Stimulated activated naive B cell treated with anti-CD40 and anti-IgM and Interleukin-4, amounts not matched to agents 10 μg/mL and 1 μg/mL and 100 μg/mL, for 72 hours (primary cell): ENCODE results near the gene FAM193A.

Experiments used
- ATAC-seq, 2 donors: fragments of 150-1000 bp; cut with Tn5 transposase; replicated peaks; 2 replicates each; pipeline ENCODE4 v1.10.0; 2021; ENCODE audit warnings: moderate library complexity in 1 of 2
- DNase-seq: peaks from one replicate; pipeline ENCODE4 v3.0.0; 2021
- H3K27ac Mint-ChIP-seq: one replicate; pipeline ENCODE4 v1.8.0; 2022; ENCODE audit warnings: mild to moderate bottlenecking, mixed read lengths
- H3K27me3 Mint-ChIP-seq, 2 donors: one replicate each; pipeline ENCODE4 v1.8.0; 2022; ENCODE audit warnings: mixed read lengths in 2 of 2
- H3K36me3 Mint-ChIP-seq, 2 donors: one replicate each; pipeline ENCODE4 v1.8.0; 2022; ENCODE audit warnings: mixed read lengths in 2 of 2, mild to moderate bottlenecking in 1 of 2
- H3K4me1 Mint-ChIP-seq, 2 donors: one replicate each; pipeline ENCODE4 v1.8.0; 2022; ENCODE audit warnings: mixed read lengths in 2 of 2, mild to moderate bottlenecking in 1 of 2
- H3K4me3 Mint-ChIP-seq, 2 donors: one replicate each; pipeline ENCODE4 v1.8.0; 2022; ENCODE audit warnings: mild to moderate bottlenecking in 2 of 2, mixed read lengths in 2 of 2, moderate library complexity in 1 of 2
- H3K9me3 Mint-ChIP-seq, 2 donors: one replicate each; pipeline ENCODE4 v1.8.0; 2022; ENCODE audit warnings: mixed read lengths in 2 of 2, mild to moderate bottlenecking in 1 of 2

The FAM193A gene

GRCh38 chr4:2695346-2696060 lies 159.1 kb downstream of the FAM193A start:
- peaks cover 80 to 81% of the 10 kb centered on the region in 2 donors for H3K36me3 Mint-ChIP-seq
- no peak for ATAC-seq
- no peaks in the 10 kb centered on the region for H3K27me3 Mint-ChIP-seq
- peak overlapping the region in 1 of 2 donors; percentile 40 for H3K4me3 Mint-ChIP-seq
- no peak for DNase-seq
- H3K27ac Mint-ChIP-seq, result peak overlapping the region; percentile 44
- peaks cover 6 to 10% of the 10 kb centered on the region in 2 donors for H3K9me3 Mint-ChIP-seq
- peaks cover 54 to 93% of the 10 kb centered on the region in 2 donors for H3K4me1 Mint-ChIP-seq

DNA sequence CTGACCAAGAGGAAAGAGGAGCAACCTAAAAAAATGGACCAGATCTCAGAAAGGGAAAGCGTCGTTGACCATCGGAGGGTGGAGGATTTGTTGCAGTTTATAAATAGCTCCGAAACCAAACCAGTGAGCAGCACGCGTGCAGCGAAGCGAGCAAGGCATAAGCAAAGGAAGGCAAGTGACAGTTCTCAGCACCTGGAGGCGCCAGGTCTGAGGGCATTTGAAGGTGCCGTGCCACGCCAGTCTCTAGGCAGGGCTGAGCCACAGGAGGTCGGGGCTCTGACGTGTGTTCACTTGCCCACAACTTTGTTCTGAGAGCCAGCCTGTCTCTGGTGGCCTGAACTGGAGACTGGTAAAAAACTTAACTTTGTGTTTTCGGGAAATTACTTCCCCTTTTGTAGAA lies 160.0 kb downstream of the FAM193A start:
- Mint-ChIP-seq H3K27ac (peak overlapping the region; percentile 97), H3K4me1 (peaks cover 47 to 91% of the 10 kb centered on the region in 2 donors), H3K4me3 (peak overlapping the region; percentile 42 to 43), H3K9me3 (peaks cover 6 to 8% of the 10 kb centered on the region in 2 donors), H3K36me3 (peaks cover 81 to 82% of the 10 kb centered on the region in 2 donors), H3K27me3 (no peaks in the 10 kb centered on the region)
- DNase-seq (peak; percentile 89), ATAC-seq (peak; percentile 96 to 97)

DNA sequence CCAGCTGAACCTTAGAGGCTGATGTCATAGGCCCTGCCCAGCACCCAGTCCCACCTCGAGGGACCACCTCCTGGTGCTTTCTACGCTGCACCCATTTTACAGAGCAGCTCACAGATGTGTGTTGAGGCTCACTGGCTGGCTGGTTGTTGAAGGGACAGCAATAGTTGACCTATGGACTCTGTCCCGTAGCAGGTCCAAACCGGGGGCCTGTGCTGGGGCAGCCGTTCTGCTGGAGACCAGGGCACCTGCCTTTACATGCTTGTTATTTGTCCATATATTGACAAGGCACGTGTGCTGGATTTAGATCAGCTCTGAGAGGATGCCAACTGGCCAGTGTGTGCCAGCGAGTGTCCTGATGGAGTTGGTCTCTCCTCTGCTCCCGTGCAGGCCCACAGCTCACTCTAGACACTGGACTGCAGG lies 161.6 kb downstream of the FAM193A start:
- no peak for ATAC-seq
- H3K27ac Mint-ChIP-seq, result no peak overlapping the region
- no peak for DNase-seq
- H3K4me3 Mint-ChIP-seq, result no peak overlapping the region
- H3K27me3 Mint-ChIP-seq, result no peaks in the 10 kb centered on the region
- peaks cover 46 to 91% of the 10 kb centered on the region in 2 donors for H3K4me1 Mint-ChIP-seq
- peaks cover 0 to 3% of the 10 kb centered on the region in 2 donors for H3K9me3 Mint-ChIP-seq
- peaks cover 80 to 83% of the 10 kb centered on the region in 2 donors for H3K36me3 Mint-ChIP-seq

GRCh38 chr4:2698504-2698903 lies 162.1 kb downstream of the FAM193A start:
- Mint-ChIP-seq H3K4me3 (no peak overlapping the region), H3K4me1 (peaks cover 46 to 89% of the 10 kb centered on the region in 2 donors), H3K9me3 (peaks cover 0 to 3% of the 10 kb centered on the region in 2 donors), H3K27ac (peak overlapping the region; percentile 56), H3K27me3 (no peaks in the 10 kb centered on the region), H3K36me3 (peaks cover 77 to 81% of the 10 kb centered on the region in 2 donors)
- DNase-seq (no peak), ATAC-seq (no peak)

- Mint-ChIP-seq H3K4me1 (peaks cover 41 to 83% of the 10 kb centered on the region in 2 donors), H3K27ac (peak overlapping the region; percentile 56), H3K36me3 (peaks cover 71 to 75% of the 10 kb centered on the region in 2 donors), H3K9me3 (no peaks in the 10 kb centered on the region), H3K27me3 (no peaks in the 10 kb centered on the region), H3K4me3 (no peak overlapping the region)
- no peak for DNase-seq
- ATAC-seq, result no peak
These were observed 162.6 kb downstream of the FAM193A start for GRCh38 chr4:2698951-2699505.

- peak overlapping the region; percentile 88 for H3K27ac Mint-ChIP-seq
- H3K9me3 Mint-ChIP-seq, result no peaks in the 10 kb centered on the region
- H3K4me3 Mint-ChIP-seq, result no peak overlapping the region
- no peaks in the 10 kb centered on the region for H3K27me3 Mint-ChIP-seq
- no peak for ATAC-seq
- no peak for DNase-seq
- peaks cover 68 to 70% of the 10 kb centered on the region in 2 donors for H3K36me3 Mint-ChIP-seq
- H3K4me1 Mint-ChIP-seq, result peaks cover 39 to 78% of the 10 kb centered on the region in 2 donors
These were observed 163.1 kb downstream of the FAM193A start for GRCh38 chr4:2699534-2699933.

GRCh38 chr4:2700031-2700430 lies 163.6 kb downstream of the FAM193A start:
- Mint-ChIP-seq H3K27me3 (no peaks in the 10 kb centered on the region), H3K27ac (peak overlapping the region; percentile 7), H3K4me1 (peaks cover 35 to 73% of the 10 kb centered on the region in 2 donors), H3K9me3 (no peaks in the 10 kb centered on the region), H3K36me3 (peaks cover 63 to 67% of the 10 kb centered on the region in 2 donors), H3K4me3 (no peak overlapping the region)
- ATAC-seq, result no peak
- DNase-seq, result no peak

DNA sequence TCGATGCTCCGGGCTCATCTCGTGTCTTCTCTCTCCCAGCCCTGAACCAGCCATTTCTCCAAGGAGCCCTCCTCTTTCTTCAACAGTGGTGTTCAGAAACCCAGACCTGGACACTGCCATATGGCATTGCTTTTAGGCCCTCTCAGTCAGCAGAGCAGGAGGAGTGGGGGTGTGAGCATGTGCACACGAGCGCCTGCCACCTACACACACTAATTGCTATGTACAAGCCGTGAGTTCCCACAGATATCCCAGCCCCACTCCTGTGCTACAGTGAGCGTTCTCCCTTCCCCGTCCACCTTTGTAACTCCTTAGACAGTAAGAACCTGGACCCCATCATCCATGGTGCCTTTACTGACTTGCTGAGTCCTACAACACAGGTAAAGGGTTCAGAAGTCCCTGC lies 165.9 kb downstream of the FAM193A start:
- no peak for ATAC-seq

GRCh38 chr4:2702770-2703169 lies 166.3 kb downstream of the FAM193A start:
- no peaks in the 10 kb centered on the region for H3K27me3 Mint-ChIP-seq
- no peak overlapping the region for H3K4me3 Mint-ChIP-seq
- H3K9me3 Mint-ChIP-seq, result no peaks in the 10 kb centered on the region
- DNase-seq (no peak), ATAC-seq (no peak)
- peaks cover 51 to 59% of the 10 kb centered on the region in 2 donors for H3K36me3 Mint-ChIP-seq
- H3K4me1 Mint-ChIP-seq, result peaks cover 18 to 46% of the 10 kb centered on the region in 2 donors
- no peak overlapping the region for H3K27ac Mint-ChIP-seq

More for the DNA sequence above, 165.9 kb downstream of the FAM193A start:
- H3K27ac Mint-ChIP-seq, result peak overlapping the region; percentile 60
- H3K4me1 Mint-ChIP-seq, result peaks cover 21 to 50% of the 10 kb centered on the region in 2 donors
- H3K4me3 Mint-ChIP-seq, result no peak overlapping the region
- peaks cover 54 to 62% of the 10 kb centered on the region in 2 donors for H3K36me3 Mint-ChIP-seq
- H3K27me3 Mint-ChIP-seq, result no peaks in the 10 kb centered on the region
- H3K9me3 Mint-ChIP-seq, result no peaks in the 10 kb centered on the region
- no peak for DNase-seq

DNA sequence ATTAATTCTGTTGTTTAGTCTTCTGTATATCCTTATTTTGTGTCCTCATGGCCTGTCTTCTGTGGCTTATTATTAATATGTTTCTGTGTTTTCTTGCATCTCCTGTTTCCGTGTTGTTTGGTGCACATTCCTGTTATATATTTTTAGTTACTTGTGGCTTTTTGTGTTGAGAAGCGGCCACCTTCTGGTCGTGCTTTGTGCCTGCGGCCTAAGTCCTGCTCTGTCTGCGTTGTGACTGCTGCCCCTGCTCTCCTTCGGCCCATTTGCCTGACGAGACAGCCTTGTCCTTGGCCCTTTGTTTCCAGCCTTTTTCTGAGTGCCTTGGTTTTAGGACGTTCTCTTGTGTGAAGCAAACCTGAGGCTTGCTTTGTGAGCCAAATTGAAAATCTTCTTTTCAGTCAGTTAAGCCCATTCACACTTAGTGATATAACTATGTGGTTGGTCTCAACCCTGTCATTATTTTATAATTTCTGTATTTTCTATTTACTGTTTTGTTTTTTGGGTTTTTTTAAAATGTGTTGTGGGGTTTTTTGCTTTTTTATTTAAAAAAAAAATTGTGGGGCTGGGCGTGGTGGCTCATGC lies 175.9 kb downstream of the FAM193A start:
- DNase-seq, result no peak
- peak overlapping the region; percentile 89 for H3K27ac Mint-ChIP-seq
- no peaks in the 10 kb centered on the region for H3K27me3 Mint-ChIP-seq
- H3K9me3 Mint-ChIP-seq, result no peaks in the 10 kb centered on the region
- H3K4me3 Mint-ChIP-seq, result no peak overlapping the region
- no peak for ATAC-seq
- peaks cover 32 to 41% of the 10 kb centered on the region in 2 donors for H3K36me3 Mint-ChIP-seq
- peaks cover 19 to 31% of the 10 kb centered on the region in 2 donors for H3K4me1 Mint-ChIP-seq

GRCh38 chr4:2713337-2713736 lies 176.9 kb downstream of the FAM193A start:
- Mint-ChIP-seq H3K4me3 (no peak overlapping the region), H3K9me3 (no peaks in the 10 kb centered on the region), H3K36me3 (peaks cover 33 to 43% of the 10 kb centered on the region in 2 donors), H3K27ac (no peak overlapping the region), H3K4me1 (peaks cover 19 to 31% of the 10 kb centered on the region in 2 donors), H3K27me3 (no peaks in the 10 kb centered on the region)
- no peak for ATAC-seq
- no peak for DNase-seq

DNA sequence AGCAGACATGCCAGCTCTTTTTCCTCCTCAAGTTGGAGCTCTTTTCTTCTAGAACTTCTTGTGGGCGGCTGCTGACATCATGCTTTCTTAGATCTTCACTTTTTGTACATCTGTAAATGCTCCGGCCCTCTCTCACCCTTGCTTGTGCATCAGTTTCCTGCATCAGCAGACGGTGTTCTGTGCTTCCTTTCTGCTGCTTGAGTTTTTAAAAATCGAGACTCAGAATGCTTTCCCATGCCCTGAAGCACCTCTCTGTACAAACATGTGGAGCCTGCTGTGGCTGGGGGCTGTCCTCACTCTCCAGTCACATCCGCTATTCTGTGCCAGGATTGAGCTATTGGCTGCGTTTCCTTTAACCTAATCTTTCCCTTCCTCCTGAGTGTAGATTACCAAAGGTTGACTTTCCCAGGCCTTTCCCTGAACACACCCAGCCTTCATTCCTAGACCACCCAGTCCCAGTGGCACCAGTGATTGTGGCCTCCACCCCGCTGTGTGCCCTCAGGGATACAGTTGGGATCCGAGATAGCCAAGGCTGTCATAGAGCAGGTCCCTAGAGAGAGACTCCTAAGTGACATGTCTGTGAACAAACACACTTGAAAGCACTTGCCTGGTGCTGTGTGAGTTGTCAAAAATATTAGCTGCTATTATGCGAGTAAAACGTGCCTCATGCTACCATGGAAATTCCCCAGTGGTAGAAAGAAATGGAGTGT lies 177.8 kb downstream of the FAM193A start:
- Mint-ChIP-seq H3K27me3 (no peaks in the 10 kb centered on the region), H3K4me1 (peaks cover 19 to 31% of the 10 kb centered on the region in 2 donors), H3K27ac (no peak overlapping the region), H3K36me3 (peaks cover 36 to 48% of the 10 kb centered on the region in 2 donors), H3K4me3 (no peak overlapping the region), H3K9me3 (no peaks in the 10 kb centered on the region)
- ATAC-seq, result peak; percentile 19 to 45
- DNase-seq, result no peak

DNA sequence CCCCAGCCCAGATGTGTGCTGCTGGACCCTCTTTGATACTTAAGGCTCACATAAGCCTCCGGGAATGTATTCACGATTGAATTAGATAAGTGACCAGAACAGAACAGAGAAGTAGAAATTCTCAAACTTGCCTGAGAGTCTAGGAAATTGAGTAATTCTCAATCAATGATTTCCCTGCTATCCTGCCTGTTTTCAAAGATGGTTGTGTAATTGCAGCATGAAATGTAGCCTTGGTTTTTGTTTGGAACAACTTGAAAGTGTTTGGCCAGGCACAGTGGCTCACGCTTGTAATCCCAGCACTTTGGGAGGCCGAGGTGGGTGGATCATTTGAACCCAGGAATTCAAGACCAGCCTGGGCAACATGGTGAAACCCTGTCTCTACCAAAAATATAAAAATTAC lies 178.5 kb downstream of the FAM193A start:
- Mint-ChIP-seq H3K4me1 (peaks cover 19 to 31% of the 10 kb centered on the region in 2 donors), H3K27ac (no peak overlapping the region), H3K4me3 (no peak overlapping the region), H3K36me3 (peaks cover 38 to 49% of the 10 kb centered on the region in 2 donors), H3K9me3 (no peaks in the 10 kb centered on the region), H3K27me3 (no peaks in the 10 kb centered on the region)
- ATAC-seq (no peak), DNase-seq (no peak)

DNA sequence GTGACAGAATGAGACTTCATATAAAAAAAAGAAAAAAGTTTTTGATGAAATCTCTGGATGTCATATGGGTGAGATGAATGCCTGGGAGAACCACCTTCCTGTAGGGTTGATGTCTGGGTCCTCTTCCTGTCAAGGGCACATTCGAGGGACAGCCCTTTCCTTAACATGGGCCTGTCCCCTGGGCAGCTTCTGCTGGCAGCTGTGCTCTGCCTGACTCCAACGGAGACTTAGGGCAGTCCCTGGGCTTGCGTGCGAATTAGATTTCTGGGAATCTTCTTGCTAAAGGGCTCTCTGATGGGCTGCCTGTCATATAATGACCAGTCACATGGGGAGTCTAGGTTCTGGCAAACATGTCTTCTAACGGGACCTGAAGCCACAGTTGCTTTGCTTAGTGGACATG lies 179.0 kb downstream of the FAM193A start:
- no peak for DNase-seq
- Mint-ChIP-seq H3K9me3 (no peaks in the 10 kb centered on the region), H3K27ac (no peak overlapping the region), H3K27me3 (no peaks in the 10 kb centered on the region), H3K36me3 (peaks cover 37 to 49% of the 10 kb centered on the region in 2 donors), H3K4me3 (no peak overlapping the region), H3K4me1 (peaks cover 19 to 31% of the 10 kb centered on the region in 2 donors)
- no peak for ATAC-seq
